Peyer's patch (tissue), 4 donors: ENCODE data around the gene LEMD1. TPM values are rescaled to one million over a fixed set of nuclear protein-coding genes. Genes with fewer than 3 reads are reported as not detected.

Source experiments
- DNase-seq, 3 donors: peaks; one replicate each; pipeline ENCODE4 v3.0.0-alpha.2; 2017 to 2019
- H3K27ac ChIP-seq, 4 donors: fragments of 200-600 bp; sonication (generic); one replicate each; pipeline ENCODE4 v1.5.1; 2016 to 2019
- H3K27me3 ChIP-seq, 2 donors: fragments of 200-600 bp; sonication (generic); one replicate each; pipeline ENCODE4 v1.5.1; 2019
- H3K36me3 ChIP-seq, 3 donors: fragments of 200-600 bp; sonication (generic); one replicate each; pipeline ENCODE4 v1.5.1; 2016 to 2019
- H3K4me1 ChIP-seq, 4 donors: fragments of 200-600 bp; sonication (generic); one replicate each; pipeline ENCODE4 v1.5.1; 2016 to 2019
- H3K4me3 ChIP-seq, 4 donors: fragments of 200-600 bp; sonication (generic); 1 replicate in 3 of 4; 2 replicates in 1 of 4; pipeline ENCODE4 v1.5.1; 2016 to 2019; ENCODE audit warnings: mild to moderate bottlenecking in 1 of 4
- H3K9me3 ChIP-seq, 4 donors: fragments of 200-600 bp; sonication (generic); one replicate each; pipeline ENCODE4 v1.5.1; 2016 to 2019; ENCODE audit warnings: mild to moderate bottlenecking in 1 of 4
- POLR2A ChIP-seq, 2 donors: fragments of 450-650 bp; IDR thresholded peaks; one replicate each; pipeline ENCODE4 v1.5.1; 2017; ENCODE audit warnings: antibody characterized with exemption in 2 of 2, mild to moderate bottlenecking in 2 of 2, moderate library complexity in 2 of 2
- total RNA-seq, 4 donors: library from RNA; depleted of rRNA; stranded (reverse); fragments of >200 nt; gene quantifications; one replicate each; pipeline ENCODE4 v1.1.0, GENCODE V29; 2016
- TF ChIP-seq, protein P1 (sequence below), 6 experiments: fragments of 450-650 bp in 4 of 6; fragments of 200-600 bp in 2 of 6; sonication (generic) in 1 of 6; IDR thresholded peaks; one replicate each; pipeline ENCODE4 v1.5.1; 2017 to 2019; ENCODE audit warnings: antibody characterized with exemption in 6 of 6, mild to moderate bottlenecking in 3 of 6, moderate library complexity in 1 of 6

Gene LEMD1
- total RNA-seq, 4 donors from 2014 or later: 2.4 to 3.7 TPM; not detected in 2

DNA sequence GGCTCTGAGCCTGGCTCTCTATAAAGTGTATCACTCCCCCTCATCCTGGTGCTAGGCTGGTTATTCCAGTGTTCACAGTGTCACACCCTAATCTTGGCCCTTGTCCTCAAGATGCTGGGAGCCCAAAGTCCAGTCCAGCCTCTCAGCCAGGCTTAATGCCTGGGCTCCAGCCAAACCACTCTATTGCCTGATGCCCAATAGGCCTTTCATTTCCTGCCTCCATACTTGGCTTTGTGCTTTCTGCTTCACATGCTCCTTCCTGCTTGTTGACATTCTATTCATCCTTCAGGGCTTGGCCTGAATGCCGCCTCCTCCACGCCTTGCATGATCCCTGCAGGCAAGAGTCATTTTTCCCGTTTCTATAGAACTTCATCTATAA is 66.8 kb downstream of the LEMD1 start:
- H3K27me3 ChIP-seq: no peaks in the 10 kb centered on the region
- H3K27ac ChIP-seq: peak overlapping the region in 2 of 4 donors; percentile 39 to 76
- peak in 2 of 3 donors; percentile 84 to 89 for DNase-seq
- H3K4me1 ChIP-seq: peaks cover 0 to 14% (median 0%) of the 10 kb centered on the region in 4 donors
- TF ChIP-seq, protein P1, sequence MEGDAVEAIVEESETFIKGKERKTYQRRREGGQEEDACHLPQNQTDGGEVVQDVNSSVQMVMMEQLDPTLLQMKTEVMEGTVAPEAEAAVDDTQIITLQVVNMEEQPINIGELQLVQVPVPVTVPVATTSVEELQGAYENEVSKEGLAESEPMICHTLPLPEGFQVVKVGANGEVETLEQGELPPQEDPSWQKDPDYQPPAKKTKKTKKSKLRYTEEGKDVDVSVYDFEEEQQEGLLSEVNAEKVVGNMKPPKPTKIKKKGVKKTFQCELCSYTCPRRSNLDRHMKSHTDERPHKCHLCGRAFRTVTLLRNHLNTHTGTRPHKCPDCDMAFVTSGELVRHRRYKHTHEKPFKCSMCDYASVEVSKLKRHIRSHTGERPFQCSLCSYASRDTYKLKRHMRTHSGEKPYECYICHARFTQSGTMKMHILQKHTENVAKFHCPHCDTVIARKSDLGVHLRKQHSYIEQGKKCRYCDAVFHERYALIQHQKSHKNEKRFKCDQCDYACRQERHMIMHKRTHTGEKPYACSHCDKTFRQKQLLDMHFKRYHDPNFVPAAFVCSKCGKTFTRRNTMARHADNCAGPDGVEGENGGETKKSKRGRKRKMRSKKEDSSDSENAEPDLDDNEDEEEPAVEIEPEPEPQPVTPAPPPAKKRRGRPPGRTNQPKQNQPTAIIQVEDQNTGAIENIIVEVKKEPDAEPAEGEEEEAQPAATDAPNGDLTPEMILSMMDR (IDR thresholded peaks at IDR 0.05): no peak
- no peak for TF ChIP-seq POLR2A (IDR thresholded peaks at IDR 0.05)
- no peaks in the 10 kb centered on the region for H3K36me3 ChIP-seq
- H3K4me3 ChIP-seq: no peak overlapping the region
- H3K9me3 ChIP-seq: no peaks in the 10 kb centered on the region

DNA sequence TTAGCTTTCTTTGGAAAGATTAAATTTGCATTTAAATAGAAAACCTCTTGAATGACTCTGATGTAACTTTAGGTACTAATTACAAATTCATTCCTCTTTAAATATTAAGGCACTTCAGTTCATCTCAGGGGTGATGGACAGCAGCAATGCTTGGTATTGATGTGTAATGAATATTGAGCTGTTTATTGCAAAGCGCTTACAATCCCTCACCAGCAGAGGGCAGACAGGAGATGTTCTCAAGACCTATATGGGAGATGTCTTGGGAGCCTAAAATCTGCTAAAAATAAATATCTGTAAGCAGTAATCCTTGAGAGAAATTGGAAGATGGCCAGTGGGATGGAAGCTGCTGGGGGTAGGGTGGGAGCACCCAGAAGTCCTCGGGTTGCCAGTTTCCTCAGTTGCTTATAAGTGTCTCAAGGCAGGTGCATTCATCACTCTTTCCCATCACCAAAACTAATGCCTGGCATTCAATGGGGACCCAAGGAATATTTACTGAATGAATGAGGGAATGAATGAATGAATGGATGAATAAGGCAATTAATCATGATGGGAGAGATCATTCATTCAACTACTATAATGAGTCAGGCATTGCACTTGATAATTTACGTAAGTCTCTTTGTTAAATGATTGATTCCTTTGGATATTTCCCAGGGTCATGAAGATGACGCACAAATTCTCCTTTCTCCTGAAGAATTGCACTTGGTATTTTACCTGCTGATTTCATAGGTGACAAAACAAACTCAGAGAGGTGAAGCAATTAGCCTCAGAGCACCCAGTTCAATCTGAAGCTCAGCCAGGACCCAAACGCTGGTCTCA is 67.4 kb downstream of the LEMD1 start:
- H3K36me3 ChIP-seq: no peaks in the 10 kb centered on the region
- H3K27ac ChIP-seq: peak overlapping the region in 2 of 4 donors; percentile 39 to 76
- H3K4me3 ChIP-seq: no peak overlapping the region
- no peaks in the 10 kb centered on the region for H3K27me3 ChIP-seq
- no peaks in the 10 kb centered on the region for H3K9me3 ChIP-seq
- H3K4me1 ChIP-seq: peaks cover 0 to 14% (median 0%) of the 10 kb centered on the region in 4 donors
- peak in 2 of 3 donors; percentile 70 to 83 for DNase-seq
- no peak for TF ChIP-seq POLR2A (IDR thresholded peaks at IDR 0.05)
- TF ChIP-seq, protein P1 (IDR thresholded peaks at IDR 0.05): peak; percentile 76 to 87 (median 82)

DNA sequence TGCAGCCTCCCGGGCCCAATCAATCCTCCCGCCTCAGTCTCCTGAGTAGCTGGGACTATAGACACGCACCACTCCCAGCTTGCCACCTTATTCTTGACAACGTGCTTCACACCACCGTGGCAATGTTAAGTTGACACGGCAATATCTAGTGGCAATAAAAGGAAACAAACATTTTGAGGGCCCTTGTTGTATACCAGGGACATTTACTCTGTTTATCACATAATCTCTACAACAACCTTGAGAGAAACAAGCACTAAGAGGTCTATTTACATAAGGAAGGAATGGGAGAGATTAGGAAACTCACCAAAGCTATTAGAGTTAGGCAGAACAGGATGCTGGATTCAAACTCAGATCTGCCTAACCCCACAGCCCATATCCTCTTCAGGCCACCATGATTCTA is 68.2 kb downstream of the LEMD1 start:
- TF ChIP-seq, protein P1 (IDR thresholded peaks at IDR 0.05): no peak
- TF ChIP-seq POLR2A (IDR thresholded peaks at IDR 0.05): no peak
- H3K4me3 ChIP-seq: no peak overlapping the region
- peaks cover 0 to 14% (median 0%) of the 10 kb centered on the region in 4 donors for H3K4me1 ChIP-seq
- DNase-seq: no peak
- H3K27ac ChIP-seq: no peak overlapping the region
- no peaks in the 10 kb centered on the region for H3K27me3 ChIP-seq
- H3K36me3 ChIP-seq: no peaks in the 10 kb centered on the region
- H3K9me3 ChIP-seq: no peaks in the 10 kb centered on the region

DNA sequence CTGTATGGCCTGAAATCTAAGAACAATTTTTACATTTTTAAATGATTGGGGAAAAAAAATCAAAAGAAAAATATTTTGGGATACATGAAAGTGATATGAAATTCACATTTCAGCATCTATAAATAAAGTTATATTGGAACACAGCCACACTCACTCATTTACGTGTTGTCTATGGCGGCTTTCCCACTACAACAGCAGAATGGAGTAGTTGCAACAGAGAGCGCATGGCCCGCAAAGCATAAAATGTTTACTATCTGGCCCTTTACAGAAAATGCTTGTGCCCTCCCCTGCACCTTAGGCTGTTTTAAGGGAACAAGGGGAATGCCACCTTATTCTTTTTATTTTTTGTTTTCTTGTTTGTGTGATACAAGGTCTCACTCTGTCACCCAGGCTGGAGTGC is 68.7 kb downstream of the LEMD1 start:
- H3K27ac ChIP-seq: no peak overlapping the region

DNA sequence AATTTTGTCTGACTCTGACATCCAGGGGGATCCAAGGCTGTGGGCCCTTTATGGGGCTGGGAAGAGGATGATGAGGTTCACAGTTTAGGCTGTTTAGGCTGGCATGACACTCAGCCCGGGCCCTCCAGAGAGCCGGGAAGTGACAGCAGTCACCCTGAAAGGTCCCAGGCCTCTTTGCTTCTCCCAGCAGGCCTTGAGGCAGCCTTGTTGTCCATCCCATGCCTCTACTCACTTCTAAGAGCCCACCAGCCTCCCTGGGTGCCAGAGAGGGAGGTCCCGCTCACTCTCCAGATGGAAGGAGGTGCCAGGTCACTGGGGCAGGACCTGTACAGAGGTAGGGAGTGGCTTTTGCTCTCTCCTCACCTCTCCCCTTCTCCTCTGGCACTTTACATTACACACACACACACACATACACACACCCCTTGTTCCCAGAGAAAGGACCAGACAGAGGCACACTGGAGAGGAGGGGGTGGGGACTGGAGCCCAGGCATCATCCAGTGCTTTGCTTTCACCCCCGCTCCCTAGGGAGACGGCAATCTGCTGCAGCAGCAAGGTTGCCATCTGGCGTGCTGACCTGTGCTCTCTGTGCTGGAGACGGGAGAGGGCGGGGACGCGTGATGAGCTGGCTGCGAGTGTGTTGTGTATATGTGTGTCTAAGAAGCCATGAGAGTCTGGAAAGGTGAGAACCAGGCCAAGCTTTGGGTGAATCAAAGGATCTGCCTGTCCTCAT is 69.7 kb downstream of the LEMD1 start:
- Histone ChIP-seq H3K27me3 (no peaks in the 10 kb centered on the region), H3K9me3 (no peaks in the 10 kb centered on the region), H3K4me1 (peaks cover 0 to 14% (median 0%) of the 10 kb centered on the region in 4 donors), H3K36me3 (no peaks in the 10 kb centered on the region), H3K27ac (peak overlapping the region in 1 of 4 donors; percentile 15), H3K4me3 (no peak overlapping the region)
- DNase-seq: peak in 2 of 3 donors; percentile 80 to 86
- TF ChIP-seq, protein P1 (IDR thresholded peaks at IDR 0.05): peak in 2 of 6 experiments; percentile 22 to 47
- no peak for TF ChIP-seq POLR2A (IDR thresholded peaks at IDR 0.05)

More for the DNA sequence above, 68.7 kb downstream of the LEMD1 start:
- Histone ChIP-seq H3K27me3 (no peaks in the 10 kb centered on the region), H3K4me1 (peaks cover 0 to 14% (median 0%) of the 10 kb centered on the region in 4 donors), H3K9me3 (no peaks in the 10 kb centered on the region), H3K4me3 (no peak overlapping the region), H3K36me3 (no peaks in the 10 kb centered on the region)
- no peak for TF ChIP-seq POLR2A (IDR thresholded peaks at IDR 0.05)
- TF ChIP-seq, protein P1 (IDR thresholded peaks at IDR 0.05): no peak
- no peak for DNase-seq
